Measurements from ENCODE around the gene DRD2.

GRCh38 chr11:113504071-113504470, 28.9 kb upstream of the DRD2 start:
- TF ChIP-seq, protein P1, sequence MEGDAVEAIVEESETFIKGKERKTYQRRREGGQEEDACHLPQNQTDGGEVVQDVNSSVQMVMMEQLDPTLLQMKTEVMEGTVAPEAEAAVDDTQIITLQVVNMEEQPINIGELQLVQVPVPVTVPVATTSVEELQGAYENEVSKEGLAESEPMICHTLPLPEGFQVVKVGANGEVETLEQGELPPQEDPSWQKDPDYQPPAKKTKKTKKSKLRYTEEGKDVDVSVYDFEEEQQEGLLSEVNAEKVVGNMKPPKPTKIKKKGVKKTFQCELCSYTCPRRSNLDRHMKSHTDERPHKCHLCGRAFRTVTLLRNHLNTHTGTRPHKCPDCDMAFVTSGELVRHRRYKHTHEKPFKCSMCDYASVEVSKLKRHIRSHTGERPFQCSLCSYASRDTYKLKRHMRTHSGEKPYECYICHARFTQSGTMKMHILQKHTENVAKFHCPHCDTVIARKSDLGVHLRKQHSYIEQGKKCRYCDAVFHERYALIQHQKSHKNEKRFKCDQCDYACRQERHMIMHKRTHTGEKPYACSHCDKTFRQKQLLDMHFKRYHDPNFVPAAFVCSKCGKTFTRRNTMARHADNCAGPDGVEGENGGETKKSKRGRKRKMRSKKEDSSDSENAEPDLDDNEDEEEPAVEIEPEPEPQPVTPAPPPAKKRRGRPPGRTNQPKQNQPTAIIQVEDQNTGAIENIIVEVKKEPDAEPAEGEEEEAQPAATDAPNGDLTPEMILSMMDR (IDR thresholded peaks at IDR 0.05), result no peak
- no peak for TF ChIP-seq POLR2A (IDR thresholded peaks at IDR 0.05)
